HUES6 (cell line): ENCODE results near the gene GMPPB.
"Not testable (repeated sequence)": the region's sequence is repeated elsewhere in the genome, so short reads cannot be mapped to it uniquely, and the experiment has no call there.

Experiments used
- H3K27ac ChIP-seq: 2 replicates; pipeline ENCODE4 v1.7.0; 2013; ENCODE audit warnings: low read depth, mild to moderate bottlenecking, low read length, inconsistent platforms
- H3K27me3 ChIP-seq: 2 replicates; pipeline ENCODE4 v1.6.1; 2013; ENCODE audit warnings: low read length; ENCODE audit not compliant: control insufficient read depth, insufficient read depth
- H3K36me3 ChIP-seq: 2 replicates; pipeline ENCODE4 v1.6.1; 2013; ENCODE audit warnings: low read length; ENCODE audit not compliant: control insufficient read depth, insufficient read depth
- H3K4me1 ChIP-seq: 2 replicates; pipeline ENCODE4 v1.6.1; 2013; ENCODE audit warnings: low read length; ENCODE audit not compliant: control insufficient read depth, insufficient read depth
- H3K4me3 ChIP-seq: 2 replicates; pipeline ENCODE4 v1.5.1; 2013; ENCODE audit warnings: low read depth, low read length
- H3K9ac ChIP-seq: one replicate; pipeline ENCODE4 v1.6.1; 2013; ENCODE audit warnings: mild to moderate bottlenecking, low read length
- H3K9me3 ChIP-seq: 2 replicates; pipeline ENCODE4 v1.6.1; 2013; ENCODE audit warnings: low read depth, low read length; ENCODE audit not compliant: control insufficient read depth, insufficient read depth

The GMPPB gene

GRCh38 chr3:49751501-49751900 is 27.8 kb upstream of the GMPPB start:
- H3K9me3 ChIP-seq = no peaks in the 10 kb centered on the region
- H3K36me3 ChIP-seq = peaks cover 12% of the 10 kb centered on the region
- H3K27ac ChIP-seq = no peak overlapping the region
- no peaks in the 10 kb centered on the region for H3K27me3 ChIP-seq
- no peak overlapping the region for H3K9ac ChIP-seq
- no peak overlapping the region for H3K4me3 ChIP-seq
- no peaks in the 10 kb centered on the region for H3K4me1 ChIP-seq

GRCh38 chr3:49750056-49750455 is 26.3 kb upstream of the GMPPB start:
- Histone ChIP-seq H3K4me3 (no peak overlapping the region), H3K9me3 (no peaks in the 10 kb centered on the region), H3K9ac (no peak overlapping the region), H3K27me3 (no peaks in the 10 kb centered on the region), H3K27ac (no peak overlapping the region), H3K36me3 (peaks cover 13% of the 10 kb centered on the region), H3K4me1 (no peaks in the 10 kb centered on the region)

GRCh38 chr3:49748874-49749273 is 25.1 kb upstream of the GMPPB start:
- H3K4me3 ChIP-seq, H3K9me3 ChIP-seq, H3K9ac ChIP-seq, H3K27me3 ChIP-seq, H3K27ac ChIP-seq, H3K4me1 ChIP-seq: not testable (repeated sequence)
- peaks cover 18% of the 10 kb centered on the region for H3K36me3 ChIP-seq

DNA sequence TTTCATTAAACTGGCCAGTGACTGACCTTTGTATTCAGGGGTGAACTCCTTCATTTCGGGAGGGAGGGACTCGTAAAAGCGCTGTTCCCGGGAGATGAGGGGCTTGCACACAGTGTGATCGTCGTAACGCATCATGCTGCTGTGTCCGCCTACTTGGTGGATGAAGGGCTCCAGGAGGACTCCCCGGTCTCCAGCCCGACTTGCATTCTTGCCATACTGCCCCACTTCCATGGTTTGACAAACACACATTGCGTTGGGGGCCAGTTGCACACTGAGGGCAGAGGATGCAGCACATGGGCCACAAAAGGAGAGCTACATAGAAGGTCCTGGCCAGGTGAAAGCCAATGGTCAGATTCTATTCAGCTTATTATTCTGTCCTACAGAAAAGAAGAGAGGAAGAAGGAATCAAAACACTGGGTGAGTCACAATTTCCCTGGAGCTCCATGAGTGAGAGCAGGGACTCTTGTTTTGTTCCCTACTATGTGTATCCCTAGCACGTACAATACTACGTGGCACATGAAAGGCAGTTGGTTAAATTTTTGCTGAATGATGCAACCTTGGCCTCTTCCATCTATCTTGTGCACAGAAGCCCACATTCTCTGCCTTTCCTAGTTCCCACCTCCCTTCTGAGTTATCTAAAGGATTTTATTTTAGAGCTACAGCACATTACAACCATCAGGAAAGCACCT is 24.2 kb upstream of the GMPPB start:
- H3K27ac ChIP-seq = no peak overlapping the region
- no peak overlapping the region for H3K4me3 ChIP-seq
- peaks cover 22% of the 10 kb centered on the region for H3K36me3 ChIP-seq
- no peak overlapping the region for H3K9ac ChIP-seq
- no peaks in the 10 kb centered on the region for H3K27me3 ChIP-seq
- no peaks in the 10 kb centered on the region for H3K4me1 ChIP-seq
- H3K9me3 ChIP-seq = no peaks in the 10 kb centered on the region

DNA sequence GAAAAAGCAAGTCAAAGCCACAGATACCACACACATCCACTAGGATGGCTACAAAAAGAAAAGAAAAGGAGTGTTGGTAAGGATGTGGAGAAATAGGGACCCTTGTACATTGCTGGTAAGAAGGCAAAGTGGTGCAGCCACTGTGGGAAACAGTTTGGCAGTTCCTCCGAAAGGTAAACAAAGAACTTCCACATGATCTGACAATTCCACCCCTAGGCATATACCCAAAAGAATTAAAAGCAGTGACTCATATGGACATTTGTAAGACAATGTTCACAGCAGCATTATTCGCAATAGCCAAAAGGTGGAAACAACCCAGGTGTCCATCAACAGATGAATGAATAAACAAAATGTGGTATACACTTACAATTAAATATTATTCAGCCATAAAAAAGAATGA is 22.2 kb upstream of the GMPPB start:
- no peaks in the 10 kb centered on the region for H3K27me3 ChIP-seq
- H3K36me3 ChIP-seq = peaks cover 29% of the 10 kb centered on the region
- H3K4me3 ChIP-seq = no peak overlapping the region
- H3K9me3 ChIP-seq = no peaks in the 10 kb centered on the region
- no peak overlapping the region for H3K9ac ChIP-seq
- H3K4me1 ChIP-seq = no peaks in the 10 kb centered on the region
- no peak overlapping the region for H3K27ac ChIP-seq

DNA sequence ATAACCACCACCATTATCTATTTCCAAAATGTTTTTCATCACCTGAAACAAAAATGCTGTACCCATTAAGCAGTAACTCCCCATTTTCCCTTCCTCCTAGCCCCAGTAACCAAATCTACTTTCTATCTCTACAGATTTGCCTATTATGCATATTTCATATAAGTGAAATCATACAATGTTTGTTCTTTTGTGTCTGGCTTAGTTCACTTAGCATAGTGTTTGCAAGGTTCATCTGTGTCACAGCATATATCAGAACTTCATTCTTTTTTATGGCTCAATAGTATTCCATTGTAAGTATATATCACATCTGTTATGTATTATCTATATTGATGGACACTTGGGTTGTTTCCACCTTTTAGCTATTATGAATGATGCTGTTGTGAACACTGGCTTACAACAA is 16.7 kb upstream of the GMPPB start:
- H3K36me3 ChIP-seq = peaks cover 47% of the 10 kb centered on the region
- no peaks in the 10 kb centered on the region for H3K27me3 ChIP-seq
- no peak overlapping the region for H3K4me3 ChIP-seq
- H3K27ac ChIP-seq = no peak overlapping the region
- H3K9me3 ChIP-seq = no peaks in the 10 kb centered on the region
- no peaks in the 10 kb centered on the region for H3K4me1 ChIP-seq
- H3K9ac ChIP-seq = no peak overlapping the region

GRCh38 chr3:49738067-49738713 is 14.4 kb upstream of the GMPPB start:
- no peak overlapping the region for H3K27ac ChIP-seq
- H3K36me3 ChIP-seq = peaks cover 57% of the 10 kb centered on the region

GRCh38 chr3:49734752-49735151 is 11.0 kb upstream of the GMPPB start:
- no peak overlapping the region for H3K9ac ChIP-seq
- H3K4me1 ChIP-seq = no peaks in the 10 kb centered on the region
- H3K36me3 ChIP-seq = peaks cover 73% of the 10 kb centered on the region
- H3K9me3 ChIP-seq = no peaks in the 10 kb centered on the region
- H3K4me3 ChIP-seq = no peak overlapping the region
- H3K27ac ChIP-seq = no peak overlapping the region
- H3K27me3 ChIP-seq = no peaks in the 10 kb centered on the region

More at GRCh38 chr3:49738067-49738713, 14.4 kb upstream of the GMPPB start:
- Histone ChIP-seq H3K27me3 (no peaks in the 10 kb centered on the region), H3K4me1 (no peaks in the 10 kb centered on the region), H3K4me3 (no peak overlapping the region), H3K9ac (no peak overlapping the region), H3K9me3 (no peaks in the 10 kb centered on the region)

- Histone ChIP-seq H3K4me3 (no peak overlapping the region), H3K9ac (no peak overlapping the region), H3K36me3 (peaks cover 70% of the 10 kb centered on the region), H3K9me3 (no peaks in the 10 kb centered on the region), H3K27ac (no peak overlapping the region), H3K27me3 (no peaks in the 10 kb centered on the region), H3K4me1 (no peaks in the 10 kb centered on the region)
Measured at GRCh38 chr3:49733551-49733950, 9.8 kb upstream of the GMPPB start.

DNA sequence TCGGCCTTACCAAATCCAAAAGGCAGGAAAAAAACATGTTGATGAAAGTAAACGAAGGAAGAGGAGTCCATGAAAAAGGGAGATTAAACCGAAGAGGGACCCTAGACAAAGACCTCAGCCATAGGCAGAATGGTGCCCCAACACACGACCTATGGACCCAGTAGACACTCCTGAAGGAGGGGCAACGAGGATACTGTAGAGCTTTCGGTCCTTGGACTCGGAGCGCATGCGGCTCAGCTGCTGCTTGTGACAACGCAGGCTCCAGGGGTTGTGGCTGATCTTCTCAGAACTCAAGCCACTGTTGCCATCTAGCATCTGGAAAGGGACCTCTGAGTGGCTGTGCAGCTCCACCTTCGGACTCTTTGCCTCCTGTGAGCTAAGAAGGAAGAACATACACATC is 8.8 kb upstream of the GMPPB start:
- H3K27ac ChIP-seq = no peak overlapping the region
- H3K36me3 ChIP-seq = peaks cover 67% of the 10 kb centered on the region
- H3K4me1 ChIP-seq = no peaks in the 10 kb centered on the region
- H3K9ac ChIP-seq = no peak overlapping the region
- H3K27me3 ChIP-seq = no peaks in the 10 kb centered on the region
- no peak overlapping the region for H3K4me3 ChIP-seq
- no peaks in the 10 kb centered on the region for H3K9me3 ChIP-seq

DNA sequence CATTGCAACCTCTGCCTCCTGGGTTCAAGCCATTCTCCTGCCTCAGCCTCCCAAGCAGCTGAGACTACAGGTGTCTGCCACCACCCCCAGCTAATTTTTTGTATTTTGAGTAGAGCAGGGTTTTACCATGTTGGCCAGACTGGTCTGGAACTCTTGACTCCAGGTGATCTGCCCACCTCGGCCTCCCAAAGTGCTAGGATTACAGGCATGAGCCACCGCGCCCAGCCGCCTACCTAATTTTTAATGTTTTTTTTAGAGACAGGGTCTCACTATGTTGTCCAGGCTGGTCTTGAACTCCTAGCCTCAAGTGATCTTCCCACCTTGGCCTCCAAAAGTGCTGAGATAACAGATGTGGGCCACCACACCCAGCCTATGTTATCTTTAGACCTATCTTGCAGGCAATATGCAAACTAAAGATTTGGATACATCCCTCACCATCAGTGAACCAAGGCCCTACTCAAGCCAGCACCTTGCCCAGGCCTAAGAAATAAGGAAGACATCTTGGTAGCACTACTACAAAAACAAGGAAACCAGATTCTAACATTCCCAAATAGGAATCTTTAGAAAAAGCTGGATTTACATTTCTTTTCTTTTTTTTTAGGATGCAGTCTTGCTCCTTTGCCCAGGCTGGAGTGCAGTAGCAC is 6.3 kb upstream of the GMPPB start:
- H3K27ac ChIP-seq = no peak overlapping the region
- no peaks in the 10 kb centered on the region for H3K9me3 ChIP-seq
- H3K4me1 ChIP-seq = no peaks in the 10 kb centered on the region
- H3K27me3 ChIP-seq = no peaks in the 10 kb centered on the region
- H3K9ac ChIP-seq = no peak overlapping the region
- H3K36me3 ChIP-seq = peaks cover 64% of the 10 kb centered on the region
- no peak overlapping the region for H3K4me3 ChIP-seq
